Activated CD8-positive, alpha-beta memory T cell treated with anti-CD3 and anti-CD28 coated beads, Interleukin-2, amount 50 U/mL, for 1 hour (primary cell): ENCODE results near the gene CACNA1C.

ENCODE experiments used
- DNase-seq: peaks from one replicate; pipeline ENCODE4 v3.0.0-alpha.2; 2020; ENCODE audit errors: extremely low read depth

Gene CACNA1C

GRCh38 chr12:2198542-2198941 is 145.8 kb downstream of the CACNA1C start:
- no peak for DNase-seq

GRCh38 chr12:2205996-2206395 is 153.2 kb downstream of the CACNA1C start:
- DNase-seq = no peak

GRCh38 chr12:2208837-2209635 is 156.2 kb downstream of the CACNA1C start:
- DNase-seq = no peak

- DNase-seq = no peak
These were observed 158.3 kb downstream of the CACNA1C start for GRCh38 chr12:2211119-2211518.

- DNase-seq = no peak
These were observed 159.8 kb downstream of the CACNA1C start for GRCh38 chr12:2212537-2212936.

GRCh38 chr12:2212971-2213869 is 160.4 kb downstream of the CACNA1C start:
- no peak for DNase-seq

- DNase-seq = no peak
These were observed 161.6 kb downstream of the CACNA1C start for GRCh38 chr12:2214411-2214810.

- DNase-seq = no peak
These were observed 163.1 kb downstream of the CACNA1C start for GRCh38 chr12:2215709-2216560.

GRCh38 chr12:2218706-2219105 is 165.9 kb downstream of the CACNA1C start:
- no peak for DNase-seq

GRCh38 chr12:2221030-2221621 is 168.3 kb downstream of the CACNA1C start:
- no peak for DNase-seq

GRCh38 chr12:2222691-2223090 is 169.9 kb downstream of the CACNA1C start:
- DNase-seq = no peak

GRCh38 chr12:2224961-2225360 is 172.2 kb downstream of the CACNA1C start:
- DNase-seq = no peak

GRCh38 chr12:2225696-2226095 is 172.9 kb downstream of the CACNA1C start:
- DNase-seq = no peak

GRCh38 chr12:2226641-2227040 is 173.9 kb downstream of the CACNA1C start:
- DNase-seq = no peak

GRCh38 chr12:2227360-2227759 is 174.6 kb downstream of the CACNA1C start:
- DNase-seq = no peak

- no peak for DNase-seq
These were observed 175.7 kb downstream of the CACNA1C start for GRCh38 chr12:2228535-2228934.

GRCh38 chr12:2229661-2230539 is 177.1 kb downstream of the CACNA1C start:
- DNase-seq = no peak

GRCh38 chr12:2231011-2231595 is 178.3 kb downstream of the CACNA1C start:
- DNase-seq = no peak

GRCh38 chr12:2231956-2232355 is 179.2 kb downstream of the CACNA1C start:
- DNase-seq = no peak

- DNase-seq = no peak
These were observed 180.2 kb downstream of the CACNA1C start for GRCh38 chr12:2233034-2233433.
